Coronary artery (tissue), 2 donors: ENCODE measurements around the gene CDK6.

Experiments used
- DNase-seq: peaks from one replicate; pipeline ENCODE4 v3.0.0-alpha.2; 2017; ENCODE audit warnings: low spot score
- H3K27ac ChIP-seq, 2 donors: fragments of 200-600 bp; sonication (generic); one replicate each; pipeline ENCODE4 v1.5.1; 2016 to 2019
- H3K4me3 ChIP-seq: fragments of 200-600 bp; sonication (generic); 2 replicates; pipeline ENCODE4 v1.5.1; 2016; ENCODE audit warnings: mild to moderate bottlenecking, moderate library complexity
- CTCF ChIP-seq: fragments of 200-600 bp; sonication (generic); IDR thresholded peaks from one replicate; pipeline ENCODE4 v1.5.1; 2019; ENCODE audit warnings: antibody characterized with exemption

Gene CDK6

DNA sequence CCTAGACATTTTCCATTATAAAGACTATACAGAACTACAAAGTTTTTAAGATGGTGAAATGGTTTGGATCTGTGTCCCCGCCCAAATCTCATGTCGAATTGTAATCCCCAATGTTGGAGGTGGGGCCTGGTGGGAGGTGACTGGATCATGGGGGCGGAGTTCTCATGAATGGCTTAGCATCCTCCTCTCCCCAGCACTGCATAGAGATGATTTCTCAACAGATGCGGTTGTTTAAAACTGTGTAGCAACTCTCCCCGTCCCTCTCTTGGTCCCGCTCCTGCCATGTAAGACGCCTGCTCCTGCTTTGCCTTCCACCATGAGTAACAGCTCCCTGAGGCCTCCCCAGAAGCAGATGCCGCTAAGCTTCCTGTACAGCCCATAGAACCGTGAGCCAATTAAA, 247.8 kb downstream of the CDK6 start:
- H3K4me3 ChIP-seq, result peak overlapping the region; percentile 87
- no peak for DNase-seq
- no peak for TF ChIP-seq CTCF

GRCh38 chr7:92586841-92587240, 249.5 kb downstream of the CDK6 start:
- Histone ChIP-seq H3K27ac (no peak overlapping the region), H3K4me3 (no peak overlapping the region)
- DNase-seq, result no peak
- no peak for TF ChIP-seq CTCF

More for the DNA sequence above, 247.8 kb downstream of the CDK6 start:
- no peak overlapping the region for H3K27ac ChIP-seq

- no peak overlapping the region for H3K27ac ChIP-seq
- no peak for TF ChIP-seq CTCF
- DNase-seq, result no peak
- no peak overlapping the region for H3K4me3 ChIP-seq
Measured at GRCh38 chr7:92586403-92586802, 250.0 kb downstream of the CDK6 start.

DNA sequence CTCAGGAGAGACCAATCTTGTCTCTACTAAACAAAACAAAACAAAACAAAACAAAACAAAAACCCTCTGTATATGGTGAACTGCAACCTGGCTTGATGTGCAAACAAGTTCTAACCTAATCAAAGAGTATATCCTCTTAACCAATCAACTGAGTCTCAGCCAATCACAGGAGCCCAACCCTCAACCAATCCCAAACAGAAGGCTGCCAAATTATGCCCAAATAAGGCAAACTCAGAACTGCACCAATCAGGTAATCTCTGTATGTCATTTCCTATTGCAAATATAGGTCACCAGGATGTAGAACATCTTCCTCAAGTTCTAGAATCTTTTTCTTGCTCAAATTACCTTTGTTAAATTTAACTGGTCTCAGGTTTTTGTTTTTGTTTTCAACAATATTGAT, 251.4 kb downstream of the CDK6 start:
- Histone ChIP-seq H3K27ac (no peak overlapping the region), H3K4me3 (no peak overlapping the region)
- no peak for DNase-seq
- TF ChIP-seq CTCF, result no peak

DNA sequence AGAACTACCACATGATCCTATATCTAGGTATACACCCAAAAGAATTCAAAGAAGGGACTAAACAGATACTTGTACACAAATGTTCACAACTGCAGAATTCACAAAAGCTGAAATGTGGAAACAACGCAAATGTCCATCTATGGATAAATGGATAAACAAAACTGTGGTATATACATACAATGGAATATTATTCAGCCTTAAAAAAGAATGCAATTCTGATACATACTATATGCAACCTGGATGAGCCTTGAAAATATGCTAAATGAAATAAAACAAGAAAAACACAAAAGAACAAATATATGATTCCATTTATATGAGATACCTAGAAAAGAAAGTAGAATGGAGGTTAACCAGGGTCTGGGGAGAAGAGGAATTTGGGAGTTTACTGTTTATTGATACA, 253.4 kb downstream of the CDK6 start:
- no peak overlapping the region for H3K27ac ChIP-seq
- no peak overlapping the region for H3K4me3 ChIP-seq
- DNase-seq, result no peak
- TF ChIP-seq CTCF, result no peak

- Histone ChIP-seq H3K4me3 (no peak overlapping the region), H3K27ac (no peak overlapping the region)
- no peak for TF ChIP-seq CTCF
- no peak for DNase-seq
Measured at GRCh38 chr7:92576296-92576695, 260.1 kb downstream of the CDK6 start.

DNA sequence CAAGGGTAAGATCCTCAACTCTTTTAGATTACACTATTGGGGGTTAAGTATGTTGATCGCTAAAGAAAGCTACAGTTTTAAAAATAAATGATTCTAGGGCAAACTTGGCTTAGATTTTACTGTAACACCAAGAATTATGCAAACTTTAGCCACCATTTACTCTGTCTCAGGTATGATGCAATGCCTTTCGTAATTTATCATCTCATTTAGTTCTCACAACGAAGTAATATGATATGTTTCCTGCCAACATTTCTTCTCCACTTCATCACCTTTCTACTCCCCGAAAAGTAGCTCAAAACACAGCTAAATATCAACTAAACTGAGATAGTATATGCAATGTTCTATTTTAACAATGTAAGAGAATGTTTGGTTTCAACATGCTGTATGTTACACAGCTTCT, 267.2 kb downstream of the CDK6 start:
- H3K4me3 ChIP-seq, result no peak overlapping the region
- no peak overlapping the region for H3K27ac ChIP-seq
- no peak for DNase-seq
- TF ChIP-seq CTCF, result no peak
